Putamen (tissue), 1 donor: Measurements from ENCODE around the gene ABCB1.
"Not testable (repeated sequence)": the region's sequence is repeated elsewhere in the genome, so short reads cannot be mapped to it uniquely, and the experiment has no call there.

ENCODE experiments used
- DNase-seq: peaks from one replicate; pipeline ENCODE4 v3.0.0-alpha.2; 2016; ENCODE audit warnings: low spot score

The ABCB1 gene

GRCh38 chr7:87473192-87473591 lies 127.5 kb downstream of the ABCB1 start:
- DNase-seq: no peak

DNA sequence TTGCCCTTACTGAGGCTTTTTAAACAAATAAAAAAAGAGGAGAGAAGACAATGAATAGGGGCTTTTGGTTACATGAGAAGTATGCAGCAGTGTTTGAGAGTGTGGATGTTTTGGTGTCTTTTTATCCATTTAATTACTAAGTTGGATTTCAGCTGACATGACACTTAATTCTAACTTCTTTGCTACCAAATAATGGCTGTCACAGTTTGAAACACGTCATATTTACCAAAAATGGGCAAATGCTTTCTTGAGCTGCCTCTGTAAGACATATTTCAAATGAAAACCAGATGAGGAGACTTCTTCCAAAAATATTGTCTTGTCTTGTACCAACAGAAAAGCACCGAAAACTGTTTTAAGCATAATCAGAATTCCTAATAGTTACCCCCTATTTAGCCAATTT lies 129.2 kb downstream of the ABCB1 start:
- no peak for DNase-seq

GRCh38 chr7:87469204-87469603 lies 131.5 kb downstream of the ABCB1 start:
- DNase-seq: not testable (repeated sequence)

DNA sequence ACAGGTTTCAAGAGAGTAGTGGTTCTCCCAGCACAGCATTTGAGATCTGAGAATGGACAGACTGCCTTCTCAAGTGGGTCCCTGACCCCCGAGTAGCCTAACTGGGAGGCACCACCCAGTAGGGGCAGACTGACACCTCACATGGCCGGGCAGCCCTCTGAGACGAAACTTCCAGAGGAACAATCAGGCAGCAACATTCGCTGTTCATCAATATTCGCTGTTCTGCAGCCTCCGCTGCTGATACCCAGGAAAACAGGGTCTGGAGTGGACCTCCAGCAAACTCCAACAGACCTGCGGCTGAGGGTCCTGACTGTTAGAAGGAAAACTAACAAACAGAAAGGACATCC lies 135.2 kb downstream of the ABCB1 start:
- not testable (repeated sequence) for DNase-seq

- not testable (repeated sequence) for DNase-seq
Observed at GRCh38 chr7:87464830-87465533, 135.7 kb downstream of the ABCB1 start.

GRCh38 chr7:87463982-87464381 lies 136.7 kb downstream of the ABCB1 start:
- DNase-seq: no peak

DNA sequence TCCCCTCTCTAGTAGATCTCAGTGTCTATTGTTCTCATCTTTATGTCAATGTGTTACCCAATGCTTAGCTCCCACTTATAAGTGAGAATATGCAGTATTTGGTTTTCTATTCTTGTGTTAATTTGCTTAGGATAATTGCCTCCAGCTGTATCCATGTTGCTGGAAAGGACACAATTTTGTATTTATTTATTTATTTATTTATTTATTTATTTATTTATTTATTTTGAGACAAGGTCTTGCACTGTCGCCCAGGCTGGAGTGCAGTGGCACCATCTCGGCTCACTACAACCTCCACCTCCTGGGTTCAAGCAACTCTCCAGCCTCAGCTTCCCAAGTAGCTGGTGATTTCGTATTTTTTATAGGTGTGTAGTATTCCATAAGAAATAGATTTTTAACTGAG lies 140.2 kb downstream of the ABCB1 start:
- DNase-seq: not testable (repeated sequence)

GRCh38 chr7:87459941-87460340 lies 140.7 kb downstream of the ABCB1 start:
- DNase-seq: no peak

DNA sequence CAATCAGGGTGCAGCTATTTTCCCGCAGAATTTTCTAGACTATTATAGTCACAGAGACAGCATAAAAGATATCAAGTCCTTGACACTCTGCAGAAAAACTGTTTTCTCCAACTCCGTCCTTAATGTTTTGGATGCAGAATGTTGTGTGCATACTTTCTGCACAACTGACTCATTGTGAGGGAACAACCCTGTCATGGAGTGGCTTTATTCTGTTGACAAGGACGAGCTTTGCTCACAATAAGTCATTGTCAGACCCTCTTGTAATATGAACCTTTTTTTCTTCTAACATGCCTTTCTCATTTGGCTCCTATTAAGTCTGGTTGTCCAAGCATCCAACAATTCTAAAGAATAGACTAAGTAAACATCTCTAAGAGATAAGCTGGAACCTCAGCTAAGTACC lies 142.5 kb downstream of the ABCB1 start:
- no peak for DNase-seq

- DNase-seq: no peak
Observed at GRCh38 chr7:87456247-87456646, 144.4 kb downstream of the ABCB1 start.
